HL-60 (cell line): ENCODE data around the gene FOXP1.
A peak's percentile ranks its signal among the peaks of the same experiment; 100 is the strongest.

Experiments
- DNase-seq, 2 experiments: peaks; one replicate each; pipeline ENCODE4 v3.0.0-alpha.2; 2010 to 2020; ENCODE audit warnings: low read depth in 1 of 2, low spot score in 1 of 2
- H3K27ac ChIP-seq: fragments of 250-450 bp; sonication (Bioruptor Pico); replicated peaks from 2 replicates; pipeline ENCODE4 v1.5.1; 2020; ENCODE audit warnings: mild to moderate bottlenecking, moderate library complexity
- H3K27me3 ChIP-seq: fragments of 250-450 bp; sonication (Bioruptor Pico); 2 replicates; pipeline ENCODE4 v1.5.1; 2021; ENCODE audit warnings: mild to moderate bottlenecking, moderate library complexity; ENCODE audit not compliant: insufficient read depth, poor library complexity, severe bottlenecking
- H3K4me3 ChIP-seq: replicated peaks from 2 replicates; pipeline ENCODE4 v1.5.1; 2011; ENCODE audit warnings: mild to moderate bottlenecking, control low read depth, low read length; ENCODE audit not compliant: insufficient read depth
- GABPA ChIP-seq: IDR thresholded peaks from 2 replicates; pipeline ENCODE4 v1.6.1; 2012; ENCODE audit warnings: low read depth
- POLR2AphosphoS5 ChIP-seq: IDR thresholded peaks from 2 replicates; pipeline ENCODE4 v1.6.1; 2012; ENCODE audit warnings: low read depth
- SPI1 ChIP-seq: IDR thresholded peaks from 2 replicates; pipeline ENCODE4 v1.6.1; 2012; ENCODE audit warnings: low read depth, mild to moderate bottlenecking, borderline replicate concordance
- TF ChIP-seq, protein P1 (sequence below): IDR thresholded peaks from one replicate; pipeline ENCODE4 v1.5.1; 2011; ENCODE audit warnings: low read length, control low read depth, inconsistent platforms; ENCODE audit not compliant: insufficient read depth
- TF ChIP-seq, protein P2 (sequence below): IDR thresholded peaks from 2 replicates; pipeline ENCODE4 v1.6.1; 2012; ENCODE audit warnings: low read depth; ENCODE audit not compliant: insufficient replicate concordance

FOXP1 gene

DNA sequence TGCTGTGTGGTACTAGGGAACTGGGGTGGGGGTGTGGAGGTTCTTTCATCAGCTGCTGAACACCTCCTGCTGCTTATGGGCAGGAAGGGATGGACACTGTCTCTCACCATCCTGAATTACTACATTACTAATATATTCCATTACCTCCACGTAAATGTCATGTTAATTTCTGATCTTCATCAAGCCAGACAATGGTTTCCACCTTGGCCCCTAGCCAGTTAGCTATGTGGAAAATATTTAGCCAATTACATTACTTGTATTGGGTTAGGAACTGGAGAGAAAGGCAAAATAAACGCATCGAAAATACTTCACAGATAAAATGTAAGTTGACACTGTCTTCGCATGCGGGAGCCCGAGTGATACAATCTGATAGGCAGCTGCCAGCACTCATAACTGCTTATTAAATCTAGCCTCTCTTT lies 95.1 kb downstream of the FOXP1 start:
- H3K27me3 ChIP-seq, result no peaks in the 10 kb centered on the region
- TF ChIP-seq, protein P1, sequence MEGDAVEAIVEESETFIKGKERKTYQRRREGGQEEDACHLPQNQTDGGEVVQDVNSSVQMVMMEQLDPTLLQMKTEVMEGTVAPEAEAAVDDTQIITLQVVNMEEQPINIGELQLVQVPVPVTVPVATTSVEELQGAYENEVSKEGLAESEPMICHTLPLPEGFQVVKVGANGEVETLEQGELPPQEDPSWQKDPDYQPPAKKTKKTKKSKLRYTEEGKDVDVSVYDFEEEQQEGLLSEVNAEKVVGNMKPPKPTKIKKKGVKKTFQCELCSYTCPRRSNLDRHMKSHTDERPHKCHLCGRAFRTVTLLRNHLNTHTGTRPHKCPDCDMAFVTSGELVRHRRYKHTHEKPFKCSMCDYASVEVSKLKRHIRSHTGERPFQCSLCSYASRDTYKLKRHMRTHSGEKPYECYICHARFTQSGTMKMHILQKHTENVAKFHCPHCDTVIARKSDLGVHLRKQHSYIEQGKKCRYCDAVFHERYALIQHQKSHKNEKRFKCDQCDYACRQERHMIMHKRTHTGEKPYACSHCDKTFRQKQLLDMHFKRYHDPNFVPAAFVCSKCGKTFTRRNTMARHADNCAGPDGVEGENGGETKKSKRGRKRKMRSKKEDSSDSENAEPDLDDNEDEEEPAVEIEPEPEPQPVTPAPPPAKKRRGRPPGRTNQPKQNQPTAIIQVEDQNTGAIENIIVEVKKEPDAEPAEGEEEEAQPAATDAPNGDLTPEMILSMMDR, result no peak
- TF ChIP-seq POLR2AphosphoS5 (no peak), GABPA (no peak), SPI1 (no peak)
- TF ChIP-seq, protein P2, sequence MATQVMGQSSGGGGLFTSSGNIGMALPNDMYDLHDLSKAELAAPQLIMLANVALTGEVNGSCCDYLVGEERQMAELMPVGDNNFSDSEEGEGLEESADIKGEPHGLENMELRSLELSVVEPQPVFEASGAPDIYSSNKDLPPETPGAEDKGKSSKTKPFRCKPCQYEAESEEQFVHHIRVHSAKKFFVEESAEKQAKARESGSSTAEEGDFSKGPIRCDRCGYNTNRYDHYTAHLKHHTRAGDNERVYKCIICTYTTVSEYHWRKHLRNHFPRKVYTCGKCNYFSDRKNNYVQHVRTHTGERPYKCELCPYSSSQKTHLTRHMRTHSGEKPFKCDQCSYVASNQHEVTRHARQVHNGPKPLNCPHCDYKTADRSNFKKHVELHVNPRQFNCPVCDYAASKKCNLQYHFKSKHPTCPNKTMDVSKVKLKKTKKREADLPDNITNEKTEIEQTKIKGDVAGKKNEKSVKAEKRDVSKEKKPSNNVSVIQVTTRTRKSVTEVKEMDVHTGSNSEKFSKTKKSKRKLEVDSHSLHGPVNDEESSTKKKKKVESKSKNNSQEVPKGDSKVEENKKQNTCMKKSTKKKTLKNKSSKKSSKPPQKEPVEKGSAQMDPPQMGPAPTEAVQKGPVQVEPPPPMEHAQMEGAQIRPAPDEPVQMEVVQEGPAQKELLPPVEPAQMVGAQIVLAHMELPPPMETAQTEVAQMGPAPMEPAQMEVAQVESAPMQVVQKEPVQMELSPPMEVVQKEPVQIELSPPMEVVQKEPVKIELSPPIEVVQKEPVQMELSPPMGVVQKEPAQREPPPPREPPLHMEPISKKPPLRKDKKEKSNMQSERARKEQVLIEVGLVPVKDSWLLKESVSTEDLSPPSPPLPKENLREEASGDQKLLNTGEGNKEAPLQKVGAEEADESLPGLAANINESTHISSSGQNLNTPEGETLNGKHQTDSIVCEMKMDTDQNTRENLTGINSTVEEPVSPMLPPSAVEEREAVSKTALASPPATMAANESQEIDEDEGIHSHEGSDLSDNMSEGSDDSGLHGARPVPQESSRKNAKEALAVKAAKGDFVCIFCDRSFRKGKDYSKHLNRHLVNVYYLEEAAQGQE, result no peak
- H3K4me3 ChIP-seq, result no peak overlapping the region
- H3K27ac ChIP-seq, result no peak overlapping the region
- DNase-seq, result no peak

DNA sequence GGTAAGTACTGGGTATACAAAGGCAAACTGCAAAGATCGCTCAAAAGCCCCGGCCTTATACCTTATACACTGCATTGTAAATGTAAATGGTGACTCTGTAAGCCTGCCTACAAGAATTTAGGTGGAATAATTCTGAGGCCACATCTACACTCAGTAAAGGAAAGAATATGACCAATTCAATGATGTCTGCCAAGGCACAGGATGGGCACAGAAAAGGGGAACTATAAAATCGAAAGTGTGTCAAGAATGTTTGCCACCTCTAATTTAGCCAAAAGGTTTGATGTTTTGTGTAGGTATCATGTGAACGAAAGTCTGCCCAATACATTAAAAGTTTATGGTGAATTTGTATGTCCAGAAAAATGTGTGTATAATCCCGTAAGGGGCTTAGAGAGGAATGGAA lies 96.1 kb downstream of the FOXP1 start:
- H3K27ac ChIP-seq, result peak overlapping the region; percentile 2
- TF ChIP-seq, protein P1, result no peak
- no peak for TF ChIP-seq POLR2AphosphoS5
- TF ChIP-seq, protein P2, result no peak
- TF ChIP-seq SPI1, result no peak
- TF ChIP-seq GABPA, result no peak
- DNase-seq, result peak in 1 of 2 experiments; percentile 34

DNA sequence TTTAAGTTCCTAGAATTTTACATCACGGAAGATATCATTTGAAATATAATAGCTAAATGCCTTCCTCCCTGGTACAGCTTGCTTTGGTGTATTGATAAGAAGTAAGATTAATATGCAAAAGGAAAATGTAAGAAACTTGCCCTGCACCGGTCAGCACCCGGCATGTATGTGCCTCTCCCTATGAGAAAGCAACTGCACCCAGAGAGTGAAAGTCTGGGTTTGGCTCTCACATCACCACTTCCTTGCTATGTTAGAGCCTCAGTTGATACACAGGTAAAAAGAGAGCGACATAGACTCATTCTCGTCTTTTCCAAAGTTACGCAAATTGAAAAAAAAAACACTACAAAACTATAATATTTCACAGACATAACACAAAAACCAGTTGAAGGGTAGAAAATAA lies 96.7 kb downstream of the FOXP1 start:
- TF ChIP-seq GABPA (no peak), POLR2AphosphoS5 (no peak), SPI1 (no peak)
- TF ChIP-seq, protein P1, result no peak
- TF ChIP-seq, protein P2, result no peak
- H3K4me3 ChIP-seq, result no peak overlapping the region
- H3K27ac ChIP-seq, result no peak overlapping the region
- H3K27me3 ChIP-seq, result no peaks in the 10 kb centered on the region
- no peak for DNase-seq

More for the DNA sequence above, 96.1 kb downstream of the FOXP1 start:
- H3K4me3 ChIP-seq, result no peak overlapping the region
- no peaks in the 10 kb centered on the region for H3K27me3 ChIP-seq
